Central memory CD4-positive, alpha-beta T cell (primary cell): ENCODE data around the gene TBCA.
"Not testable (repeated sequence)": the region's sequence is repeated elsewhere in the genome, so short reads cannot be mapped to it uniquely, and the experiment has no call there.

ENCODE experiments used
- DNase-seq: peaks from one replicate; pipeline ENCODE4 v3.0.0; 2022

TBCA gene

DNA sequence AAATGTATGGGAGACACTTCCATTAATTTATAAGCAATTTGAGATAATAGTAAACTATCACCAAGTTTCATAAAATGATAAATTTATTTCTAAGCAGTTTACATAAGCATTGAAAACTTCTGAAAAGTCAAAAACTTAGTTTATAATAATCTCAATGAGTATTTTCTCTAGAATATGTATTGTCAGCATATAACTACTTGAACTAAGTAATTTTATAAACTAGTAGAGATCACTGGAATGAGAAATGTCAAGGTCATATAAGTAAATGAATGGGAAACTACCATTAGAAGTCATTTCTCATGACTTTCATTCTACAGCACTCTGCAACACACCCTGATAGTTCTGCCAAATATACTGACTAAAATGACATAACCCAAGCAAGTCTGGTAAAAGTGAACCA, 3.4 kb downstream of the TBCA start:
- DNase-seq: no peak

- DNase-seq: no peak
Observed at GRCh38 chr5:77771452-77771851, 4.7 kb downstream of the TBCA start.

- no peak for DNase-seq
Observed at GRCh38 chr5:77770293-77771005, 5.7 kb downstream of the TBCA start.

DNA sequence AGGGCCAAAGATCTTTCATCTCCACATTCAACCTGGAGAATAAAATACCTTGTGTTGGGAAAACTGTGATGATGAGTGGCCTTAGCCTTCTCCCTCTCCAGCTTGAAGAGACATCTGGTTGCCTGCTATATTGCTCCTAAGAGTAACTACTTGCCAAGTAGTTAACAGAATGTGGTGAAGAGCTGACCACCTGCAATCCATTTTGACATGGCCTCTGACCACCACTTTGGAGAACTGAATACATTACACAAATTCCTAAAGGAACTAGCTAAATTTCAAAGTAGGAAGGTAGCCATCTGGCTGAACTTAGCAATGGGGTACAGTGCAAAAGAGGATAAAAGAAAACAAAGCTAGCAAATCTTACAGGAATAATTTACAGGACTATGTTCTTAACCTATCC, 7.2 kb downstream of the TBCA start:
- no peak for DNase-seq

GRCh38 chr5:77767301-77767700, 8.8 kb downstream of the TBCA start:
- DNase-seq: no peak

DNA sequence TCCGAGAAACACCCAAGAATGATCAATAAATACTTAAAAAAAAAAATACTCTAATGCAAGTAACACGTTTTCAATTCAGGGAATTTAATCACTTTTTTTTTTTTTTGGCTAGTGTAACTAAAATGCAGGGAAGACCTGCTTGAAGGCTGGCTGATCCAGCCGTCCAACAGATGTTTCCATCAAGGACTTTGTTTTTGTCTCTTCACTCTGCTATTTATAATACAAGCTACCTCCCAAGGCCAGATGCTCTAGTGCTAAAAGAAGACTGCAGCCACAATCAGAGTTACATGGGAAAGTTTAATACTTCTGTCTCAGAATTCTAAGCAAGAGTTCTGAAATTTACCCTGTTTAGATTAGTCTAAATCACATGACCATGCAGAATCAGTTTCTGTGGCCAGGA, 14.5 kb downstream of the TBCA start:
- DNase-seq: no peak

DNA sequence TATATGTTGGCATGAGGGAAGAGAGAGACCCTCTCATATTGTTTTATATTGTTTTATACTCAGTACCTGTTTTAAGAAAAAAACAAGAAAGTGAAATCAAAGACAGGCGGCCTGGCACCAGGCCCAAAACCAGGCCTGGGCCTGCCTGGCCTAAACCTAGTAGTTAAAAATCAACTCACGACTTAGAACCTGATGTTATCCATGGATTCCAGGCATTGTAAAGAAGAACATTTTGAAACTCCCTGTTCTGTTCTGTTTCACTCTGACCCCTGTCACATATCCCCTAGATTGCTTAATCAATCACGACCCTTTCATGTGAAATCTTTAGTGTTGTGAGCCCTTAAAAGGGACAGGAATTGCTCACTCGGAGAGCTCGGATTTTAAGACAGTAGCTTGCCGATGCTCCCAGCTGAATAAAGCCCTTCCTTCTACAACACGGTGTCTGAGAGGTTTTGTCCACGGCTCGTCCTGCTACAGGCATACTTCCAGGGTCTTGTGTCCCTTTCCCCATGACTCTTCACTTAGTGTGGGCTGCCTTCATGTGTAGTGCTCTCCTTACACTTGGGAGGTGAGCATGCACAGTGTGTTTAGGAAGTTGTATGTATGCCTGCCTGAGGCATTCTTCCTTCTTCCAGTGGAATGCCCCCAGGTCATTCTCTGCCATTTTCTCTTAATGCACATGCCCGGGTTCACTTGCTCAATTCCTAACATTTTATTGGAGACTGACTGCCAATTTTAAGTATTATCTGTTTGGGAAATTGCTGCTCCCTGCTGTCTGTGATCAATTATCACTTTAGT, 17.8 kb downstream of the TBCA start:
- no peak for DNase-seq

GRCh38 chr5:77751328-77752023, 24.7 kb downstream of the TBCA start:
- no peak for DNase-seq

GRCh38 chr5:77750928-77751327, 25.2 kb downstream of the TBCA start:
- not testable (repeated sequence) for DNase-seq

- no peak for DNase-seq
Observed at GRCh38 chr5:77748160-77748559, 28.0 kb downstream of the TBCA start.

- DNase-seq: no peak
Observed at GRCh38 chr5:77744116-77744515, 32.0 kb downstream of the TBCA start.

- no peak for DNase-seq
Observed at GRCh38 chr5:77743181-77743580, 33.0 kb downstream of the TBCA start.

GRCh38 chr5:77741608-77742007, 34.5 kb downstream of the TBCA start:
- DNase-seq: no peak

GRCh38 chr5:77734885-77735284, 41.3 kb downstream of the TBCA start:
- no peak for DNase-seq

GRCh38 chr5:77733130-77733529, 43.0 kb downstream of the TBCA start:
- no peak for DNase-seq

GRCh38 chr5:77727190-77727589, 48.9 kb downstream of the TBCA start:
- DNase-seq: no peak

GRCh38 chr5:77725616-77726015, 50.5 kb downstream of the TBCA start:
- no peak for DNase-seq

- no peak for DNase-seq
Observed at GRCh38 chr5:77724934-77725333, 51.2 kb downstream of the TBCA start.

GRCh38 chr5:77719666-77720363, 56.3 kb downstream of the TBCA start:
- no peak for DNase-seq

DNA sequence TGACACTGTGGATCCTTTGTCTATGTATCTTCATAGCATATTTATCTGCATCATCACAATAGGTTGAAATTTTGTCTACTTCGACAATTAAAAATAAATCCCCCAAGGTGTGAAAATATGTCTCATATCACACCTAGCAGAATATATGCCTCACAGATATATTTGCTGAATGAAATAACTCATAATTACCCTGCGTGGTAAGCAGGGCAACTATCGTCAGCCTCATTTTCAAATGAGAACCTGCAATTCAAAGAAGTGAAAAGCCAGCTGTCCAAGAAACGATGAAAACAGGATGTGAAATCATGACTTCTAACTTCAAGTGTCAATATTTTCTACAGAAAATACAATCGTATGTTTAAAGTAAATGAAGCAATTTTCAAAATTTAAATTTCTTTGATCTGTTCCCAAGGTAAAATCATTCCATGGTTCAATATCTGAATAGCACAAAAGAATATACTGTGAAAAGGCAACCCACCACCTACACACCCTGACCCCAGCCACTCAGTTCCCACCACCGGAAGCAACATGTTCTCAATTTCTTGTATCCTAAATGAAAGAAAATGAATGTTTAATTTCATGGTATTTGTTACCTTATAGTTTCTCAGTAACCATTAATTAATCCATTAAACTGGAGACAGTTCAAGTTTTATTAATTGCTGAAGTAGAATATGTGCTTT, 57.1 kb downstream of the TBCA start:
- DNase-seq: no peak

DNA sequence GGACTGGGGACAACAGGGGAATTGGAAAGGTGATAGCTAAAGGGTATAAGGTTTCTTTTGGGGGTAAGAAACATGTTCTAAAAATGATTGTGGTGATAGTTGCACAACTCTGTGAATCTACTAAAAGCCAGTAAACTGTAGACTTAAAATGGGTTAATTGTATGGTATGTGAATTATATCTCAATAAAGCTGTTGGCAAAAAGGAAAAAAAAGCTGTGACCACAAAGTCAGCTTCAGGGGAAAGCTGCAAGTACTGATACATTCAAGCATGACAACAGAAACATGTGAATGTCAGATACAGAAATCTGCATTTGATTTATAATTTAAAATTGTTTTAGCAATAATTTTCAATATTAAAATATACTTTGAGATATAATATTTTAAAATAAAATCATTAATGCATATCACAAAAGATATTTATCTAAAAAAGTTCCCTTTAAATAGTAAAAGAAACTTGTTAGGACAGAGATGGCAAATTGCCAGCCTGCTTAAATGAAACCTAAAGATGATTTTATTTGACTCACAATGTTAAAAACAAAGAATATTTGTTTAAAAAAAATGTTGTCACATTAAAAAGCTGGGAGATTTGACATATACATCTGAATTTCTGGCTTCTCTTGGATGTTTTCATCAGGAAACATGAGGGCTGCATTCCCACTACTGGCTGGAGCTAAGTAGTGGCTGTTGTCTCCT, 66.0 kb downstream of the TBCA start:
- DNase-seq: no peak

GRCh38 chr5:77709340-77709739, 66.8 kb downstream of the TBCA start:
- DNase-seq: no peak
